Measurements from ENCODE around the gene NCMAP. TPM values are rescaled to one million over a fixed set of nuclear protein-coding genes. Genes with fewer than 3 reads are reported as not detected.

NCMAP gene
- total RNA-seq, 2 donors from 2014 or later = 2.0 to 7.7 TPM

- 86% methylated on average over 3 of the region's 3 CpGs for WGBS
Observed at GRCh38 chr1:24606296-24606605, 50.4 kb downstream of the NCMAP start.

DNA sequence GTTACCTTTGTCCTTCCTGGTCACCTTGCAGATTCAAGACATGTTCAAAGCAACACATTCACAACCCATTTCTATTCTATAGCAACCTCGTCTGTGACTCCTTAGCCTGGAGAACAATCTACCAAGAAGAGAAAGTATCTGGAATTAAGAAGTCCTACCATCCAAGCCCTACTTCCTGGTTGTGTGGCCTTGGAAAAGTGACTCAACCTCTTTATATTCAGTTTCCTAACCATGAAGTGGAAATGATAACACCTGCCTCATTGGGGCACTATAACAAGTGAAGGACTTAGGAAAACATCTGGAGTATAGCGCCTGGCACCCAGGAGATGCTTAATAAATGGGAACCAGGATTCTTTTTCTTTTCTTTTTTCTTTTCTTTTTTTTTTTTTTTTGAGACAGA, 50.7 kb downstream of the NCMAP start:
- H3K36me3 ChIP-seq = no peaks in the 10 kb centered on the region
- no peak overlapping the region for H3K4me3 ChIP-seq
- DNase-seq (ENCODE audit: low spot score) = no peak
- no peak overlapping the region for H3K27ac ChIP-seq
- no peaks in the 10 kb centered on the region for H3K27me3 ChIP-seq (replicated peaks; ENCODE audit: insufficient read depth)
- intact Hi-C loops (cut with DNase I) = no loop called here
- no peaks in the 10 kb centered on the region for H3K9me3 ChIP-seq
- H3K4me1 ChIP-seq (replicated peaks) = no peaks in the 10 kb centered on the region
- 95% methylated on average over 2 of the region's 2 CpGs for WGBS
- TF ChIP-seq CTCF (IDR thresholded peaks at IDR 0.05) (no peak), POLR2AphosphoS5 (IDR thresholded peaks at IDR 0.05) (no peak), POLR2A (IDR thresholded peaks at IDR 0.05) (no peak)

More at GRCh38 chr1:24606296-24606605, 50.4 kb downstream of the NCMAP start:
- Histone ChIP-seq H3K36me3 (no peaks in the 10 kb centered on the region), H3K4me1 (replicated peaks) (no peaks in the 10 kb centered on the region), H3K27ac (no peak overlapping the region), H3K9me3 (no peaks in the 10 kb centered on the region), H3K27me3 (replicated peaks; ENCODE audit: insufficient read depth) (no peaks in the 10 kb centered on the region), H3K4me3 (no peak overlapping the region)
- intact Hi-C loops (cut with DNase I) = no loop called here
- TF ChIP-seq POLR2AphosphoS5 (IDR thresholded peaks at IDR 0.05) (no peak), POLR2A (IDR thresholded peaks at IDR 0.05) (no peak), CTCF (IDR thresholded peaks at IDR 0.05) (no peak)
- DNase-seq (ENCODE audit: low spot score) = no peak

DNA sequence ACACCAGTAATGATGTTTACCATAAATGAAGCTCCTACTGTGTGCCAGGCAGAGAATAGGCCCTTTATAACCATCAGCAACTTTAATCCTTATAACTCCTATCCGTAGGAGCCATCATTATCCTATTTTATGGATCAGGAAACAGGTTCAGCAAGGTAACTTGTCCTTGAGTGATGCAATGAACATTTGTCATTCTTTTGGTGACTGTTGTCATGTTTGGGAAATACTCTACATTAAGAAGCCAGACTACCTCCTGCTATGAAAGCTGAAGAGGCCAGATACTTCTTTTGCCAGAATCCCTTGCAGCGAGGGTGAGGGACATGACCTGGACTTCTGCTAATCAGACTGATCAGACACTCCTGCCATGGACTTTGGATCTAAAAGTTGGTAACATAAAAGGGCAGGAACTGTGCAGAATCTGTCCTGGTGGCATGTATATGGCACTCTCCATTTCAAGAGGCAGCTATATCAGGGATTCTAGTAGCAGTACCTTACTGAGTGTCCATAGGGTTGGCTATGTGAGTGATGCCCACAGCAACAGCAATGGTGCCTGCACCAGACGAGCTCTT, 54.1 kb downstream of the NCMAP start:
- no peaks in the 10 kb centered on the region for H3K9me3 ChIP-seq
- TF ChIP-seq POLR2AphosphoS5 (IDR thresholded peaks at IDR 0.05) = no peak
- no peak for TF ChIP-seq CTCF (IDR thresholded peaks at IDR 0.05)
- no peak for TF ChIP-seq POLR2A (IDR thresholded peaks at IDR 0.05)
- intact Hi-C loops (cut with DNase I) = no loop called here
- H3K4me1 ChIP-seq (replicated peaks) = no peaks in the 10 kb centered on the region
- H3K27ac ChIP-seq = no peak overlapping the region
- H3K36me3 ChIP-seq = no peaks in the 10 kb centered on the region
- no peak for DNase-seq (ENCODE audit: low spot score)
- H3K27me3 ChIP-seq (replicated peaks; ENCODE audit: insufficient read depth) = no peaks in the 10 kb centered on the region
- WGBS = 76% methylated on average over 3 of the region's 3 CpGs
- H3K4me3 ChIP-seq = no peak overlapping the region

DNA sequence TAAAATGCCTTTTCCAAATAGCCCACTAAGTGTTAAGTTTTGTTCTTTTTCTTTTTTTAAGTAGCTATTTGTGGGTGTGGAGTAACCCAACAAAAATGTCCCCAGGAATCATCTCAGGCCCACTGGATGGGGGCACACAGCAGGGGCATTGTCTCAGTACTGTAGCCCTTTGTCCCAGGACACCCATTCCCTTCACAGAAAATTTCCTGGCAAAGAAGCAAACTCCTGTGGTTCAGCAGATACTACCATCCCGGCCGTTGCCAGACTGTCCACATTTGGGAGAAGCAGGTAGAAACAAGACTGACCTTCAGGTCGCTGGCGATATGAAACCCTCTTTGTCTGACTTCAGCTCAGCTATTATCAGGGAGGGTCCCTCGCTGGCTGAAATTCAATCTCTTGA, 63.5 kb downstream of the NCMAP start:
- Histone ChIP-seq H3K27me3 (replicated peaks; ENCODE audit: insufficient read depth) (no peaks in the 10 kb centered on the region), H3K27ac (no peak overlapping the region), H3K4me3 (no peak overlapping the region), H3K4me1 (replicated peaks) (no peaks in the 10 kb centered on the region), H3K36me3 (no peaks in the 10 kb centered on the region), H3K9me3 (no peaks in the 10 kb centered on the region)
- TF ChIP-seq POLR2A (IDR thresholded peaks at IDR 0.05) (no peak), POLR2AphosphoS5 (IDR thresholded peaks at IDR 0.05) (no peak), CTCF (IDR thresholded peaks at IDR 0.05) (no peak)
- DNase-seq (ENCODE audit: low spot score) = no peak
- intact Hi-C loops (cut with DNase I) = no loop called here
- 41% methylated on average over 5 of the region's 5 CpGs for WGBS

- intact Hi-C loops (cut with DNase I) = no loop called here
- no peak overlapping the region for H3K4me3 ChIP-seq
- DNase-seq (ENCODE audit: low spot score) = no peak
- H3K9me3 ChIP-seq = no peaks in the 10 kb centered on the region
- TF ChIP-seq POLR2A (IDR thresholded peaks at IDR 0.05) = no peak
- no peak for TF ChIP-seq POLR2AphosphoS5 (IDR thresholded peaks at IDR 0.05)
- TF ChIP-seq CTCF (IDR thresholded peaks at IDR 0.05) = no peak
- H3K36me3 ChIP-seq = no peaks in the 10 kb centered on the region
- no peak overlapping the region for H3K27ac ChIP-seq
- H3K27me3 ChIP-seq (replicated peaks; ENCODE audit: insufficient read depth) = no peaks in the 10 kb centered on the region
- WGBS = 82% methylated on average over 5 of the region's 5 CpGs
- no peaks in the 10 kb centered on the region for H3K4me1 ChIP-seq (replicated peaks)
Observed at GRCh38 chr1:24620678-24621077, 64.8 kb downstream of the NCMAP start.
